ENCODE results near the gene ZBTB7C.

DNA sequence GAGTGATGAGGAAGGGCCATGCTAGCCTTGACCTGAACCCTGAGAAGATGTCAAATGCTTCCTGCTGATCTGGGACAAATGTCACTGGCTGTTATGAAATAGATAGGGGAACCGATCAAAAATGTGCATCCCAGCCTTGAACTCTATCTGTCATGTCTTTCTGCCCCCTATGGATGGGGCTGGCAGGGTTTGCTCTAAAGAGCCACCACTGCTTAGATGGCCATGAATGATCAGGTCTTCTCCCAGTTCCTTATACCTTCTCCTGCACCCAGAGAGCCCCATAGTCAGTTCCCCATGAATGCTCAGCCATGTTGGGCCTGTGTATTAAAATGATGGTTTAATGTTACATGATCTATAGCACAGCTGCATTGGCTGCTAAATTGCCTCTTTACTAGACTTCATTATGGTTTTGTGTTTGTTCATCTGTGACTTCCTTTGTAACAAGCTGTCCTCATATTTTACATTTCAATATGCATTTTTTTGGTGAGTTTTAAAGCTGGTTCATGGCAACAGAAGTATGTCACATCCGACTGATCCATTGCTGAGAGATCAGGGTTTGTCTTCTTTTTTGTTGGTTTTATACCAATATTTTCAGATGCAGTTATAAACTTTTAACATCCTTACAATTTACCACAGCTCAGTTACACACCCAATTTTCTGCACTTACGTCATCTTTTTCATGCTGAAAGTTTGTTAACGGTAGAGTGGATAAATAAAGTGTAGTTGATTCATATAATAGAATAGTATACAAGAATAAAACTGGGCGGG is 422.4 kb downstream of the ZBTB7C start:
- TF ChIP-seq CTCF (conservative IDR thresholded peaks at IDR 0.05) (no peak), ZFX (IDR thresholded peaks at IDR 0.05) (no peak)
